Hepatocyte (in vitro differentiated cells): ENCODE results near the gene COL8A2. TPM values are rescaled to one million over a fixed set of nuclear protein-coding genes. Genes with fewer than 3 reads are reported as not detected.

Experiments
- DNase-seq: peaks from one replicate; pipeline ENCODE4 v3.0.0-alpha.2; 2016; ENCODE audit warnings: low spot score
- H2AFZ ChIP-seq: fragments of 200-600 bp; sonication (generic); 2 replicates; pipeline ENCODE4 v1.6.0; 2016; ENCODE audit warnings: antibody characterized with exemption, mild to moderate bottlenecking
- H3K27ac ChIP-seq: fragments of 200-600 bp; sonication (generic); 2 replicates; pipeline ENCODE4 v1.5.1; 2016; ENCODE audit warnings: mild to moderate bottlenecking
- H3K27me3 ChIP-seq: fragments of 200-600 bp; sonication (generic); 2 replicates; pipeline ENCODE4 v1.6.1; 2016
- H3K36me3 ChIP-seq: fragments of 200-600 bp; sonication (generic); replicated peaks from 2 replicates; pipeline ENCODE4 v1.5.1; 2016; ENCODE audit warnings: low read depth; ENCODE audit not compliant: insufficient read depth
- H3K4me1 ChIP-seq: fragments of 200-600 bp; sonication (generic); 2 replicates; pipeline ENCODE4 v1.5.1; 2016; ENCODE audit warnings: mild to moderate bottlenecking, moderate library complexity; ENCODE audit not compliant: insufficient read depth
- H3K4me2 ChIP-seq: fragments of 200-600 bp; sonication (generic); 2 replicates; pipeline ENCODE4 v1.6.0; 2016
- H3K4me3 ChIP-seq: fragments of 200-600 bp; sonication (generic); 2 replicates; pipeline ENCODE4 v1.5.1; 2016; ENCODE audit warnings: mild to moderate bottlenecking
- H3K79me2 ChIP-seq: fragments of 200-600 bp; sonication (generic); 2 replicates; pipeline ENCODE4 v1.6.0; 2017; ENCODE audit warnings: mild to moderate bottlenecking
- H3K9me2 ChIP-seq: fragments of 200-600 bp; sonication (generic); replicated peaks from 2 replicates; pipeline ENCODE4 v1.6.0; 2017; ENCODE audit warnings: mild to moderate bottlenecking; ENCODE audit not compliant: insufficient read depth
- H3K9me3 ChIP-seq: fragments of 200-600 bp; sonication (generic); 2 replicates; pipeline ENCODE4 v1.5.1; 2016; ENCODE audit warnings: low read depth, mild to moderate bottlenecking
- H4K20me1 ChIP-seq: fragments of 200-600 bp; sonication (generic); 2 replicates; pipeline ENCODE4 v1.6.0; 2016; ENCODE audit warnings: mild to moderate bottlenecking; ENCODE audit not compliant: insufficient read depth, poor library complexity, severe bottlenecking
- EZH2 ChIP-seq: fragments of 200-600 bp; sonication (generic); IDR thresholded peaks from 2 replicates; pipeline ENCODE4 v1.6.1; 2016; ENCODE audit warnings: antibody characterized with exemption, mild to moderate bottlenecking, borderline replicate concordance
- EZH2phosphoT487 ChIP-seq: fragments of 200-600 bp; sonication (generic); IDR thresholded peaks from one replicate; pipeline ENCODE4 v1.6.1; 2018; ENCODE audit warnings: antibody characterized with exemption, mild to moderate bottlenecking, low read depth, moderate library complexity; ENCODE audit not compliant: unreplicated experiment, severe bottlenecking
- WGBS: methylation state at CpG from one replicate; pipeline ENCODE4 v1.1.6; 2016; ENCODE audit warnings: low lambda C conversion rate; ENCODE audit errors: missing lambda C conversion rate; 5-methylcytosine and 5-hydroxymethylcytosine counted together
- polyA plus RNA-seq: library from polyadenylated mRNA; unstranded; fragments of >200 nt; fragmentation: Nextera tagmentation; extraction: Ambion mirVana; gene quantifications from 2 replicates; pipeline ENCODE4 v1.2.1, GENCODE V29; 2016
- total RNA-seq: library from RNA; depleted of rRNA; stranded (reverse); fragments of >200 nt; gene quantifications from 2 replicates; pipeline ENCODE4 v1.2.3, GENCODE V29; 2014
- TF ChIP-seq, protein P1 (sequence below): fragments of 200-600 bp; sonication (generic); IDR thresholded peaks from 2 replicates; pipeline ENCODE4 v1.5.1; 2016; ENCODE audit warnings: antibody characterized with exemption, mild to moderate bottlenecking; ENCODE audit not compliant: poor library complexity

The COL8A2 gene
- total and polyA plus RNA-seq, 2 experiments from 2014 or later: 44.8 to 59.4 TPM

DNA sequence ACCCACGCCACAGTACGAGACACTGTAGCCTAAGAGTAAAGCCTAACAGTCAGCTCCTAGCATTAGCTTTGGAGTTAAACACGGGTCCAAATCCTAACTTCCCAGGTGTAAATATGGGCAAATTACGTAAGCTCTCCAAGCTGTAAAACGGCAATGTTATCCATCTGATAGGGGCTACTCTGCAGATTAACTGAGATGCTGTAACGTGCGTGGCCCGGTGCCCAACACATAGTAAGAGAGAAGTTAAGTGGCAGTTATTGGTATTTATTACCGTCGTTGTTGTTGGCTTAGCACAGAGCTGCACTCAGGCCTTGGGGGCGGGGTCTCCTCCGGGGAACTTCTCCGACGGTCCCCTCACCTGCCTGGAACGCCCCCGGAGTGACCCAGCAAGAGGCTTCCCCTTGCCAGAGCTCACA, 23.8 kb upstream of the COL8A2 start:
- peak overlapping the region; percentile 83 for H3K27ac ChIP-seq
- H3K27me3 ChIP-seq: no peaks in the 10 kb centered on the region
- H3K4me3 ChIP-seq: peak overlapping the region; percentile 44
- H3K9me3 ChIP-seq: no peaks in the 10 kb centered on the region
- no peaks in the 10 kb centered on the region for H4K20me1 ChIP-seq
- H3K36me3 ChIP-seq: no peaks in the 10 kb centered on the region
- no peaks in the 10 kb centered on the region for H3K9me2 ChIP-seq
- TF ChIP-seq EZH2: no peak
- TF ChIP-seq, protein P1, sequence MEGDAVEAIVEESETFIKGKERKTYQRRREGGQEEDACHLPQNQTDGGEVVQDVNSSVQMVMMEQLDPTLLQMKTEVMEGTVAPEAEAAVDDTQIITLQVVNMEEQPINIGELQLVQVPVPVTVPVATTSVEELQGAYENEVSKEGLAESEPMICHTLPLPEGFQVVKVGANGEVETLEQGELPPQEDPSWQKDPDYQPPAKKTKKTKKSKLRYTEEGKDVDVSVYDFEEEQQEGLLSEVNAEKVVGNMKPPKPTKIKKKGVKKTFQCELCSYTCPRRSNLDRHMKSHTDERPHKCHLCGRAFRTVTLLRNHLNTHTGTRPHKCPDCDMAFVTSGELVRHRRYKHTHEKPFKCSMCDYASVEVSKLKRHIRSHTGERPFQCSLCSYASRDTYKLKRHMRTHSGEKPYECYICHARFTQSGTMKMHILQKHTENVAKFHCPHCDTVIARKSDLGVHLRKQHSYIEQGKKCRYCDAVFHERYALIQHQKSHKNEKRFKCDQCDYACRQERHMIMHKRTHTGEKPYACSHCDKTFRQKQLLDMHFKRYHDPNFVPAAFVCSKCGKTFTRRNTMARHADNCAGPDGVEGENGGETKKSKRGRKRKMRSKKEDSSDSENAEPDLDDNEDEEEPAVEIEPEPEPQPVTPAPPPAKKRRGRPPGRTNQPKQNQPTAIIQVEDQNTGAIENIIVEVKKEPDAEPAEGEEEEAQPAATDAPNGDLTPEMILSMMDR: no peak
- no peak for TF ChIP-seq EZH2phosphoT487
- peaks cover 15% of the 10 kb centered on the region for H3K4me1 ChIP-seq
- peaks cover 44% of the 10 kb centered on the region for H3K79me2 ChIP-seq
- 5% methylated on average over 16 of the region's 16 CpGs for WGBS
- peak overlapping the region; percentile 78 for H3K4me2 ChIP-seq
- peak overlapping the region; percentile 2 for H2AFZ ChIP-seq
- no peak for DNase-seq

DNA sequence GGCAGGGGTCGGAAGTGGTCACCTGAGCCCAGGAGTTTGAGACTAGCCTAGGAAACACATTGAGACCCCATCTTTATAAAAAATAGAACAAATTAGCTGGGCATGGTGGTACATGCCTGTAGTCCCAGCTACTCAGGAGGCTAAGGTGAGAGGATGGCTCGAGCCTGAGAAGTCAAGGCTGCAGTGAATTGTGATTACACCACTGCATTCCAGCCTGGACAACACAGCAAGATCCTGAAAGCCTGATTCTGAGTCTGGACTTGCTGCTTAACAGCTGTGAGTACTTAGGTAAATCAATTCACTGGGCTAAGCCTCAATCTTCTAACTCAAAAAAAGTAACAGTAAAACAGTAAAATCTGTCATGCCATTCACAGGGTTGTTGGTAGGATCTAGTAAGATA, 19.4 kb upstream of the COL8A2 start:
- peaks cover 14% of the 10 kb centered on the region for H3K4me1 ChIP-seq
- no peak for DNase-seq
- no peaks in the 10 kb centered on the region for H3K9me3 ChIP-seq
- H3K4me2 ChIP-seq: no peak overlapping the region
- no peak overlapping the region for H2AFZ ChIP-seq
- H3K4me3 ChIP-seq: no peak overlapping the region
- H3K27ac ChIP-seq: no peak overlapping the region
- no peaks in the 10 kb centered on the region for H3K9me2 ChIP-seq
- TF ChIP-seq, protein P1: no peak
- TF ChIP-seq EZH2phosphoT487 (no peak), EZH2 (no peak)
- no peaks in the 10 kb centered on the region for H3K27me3 ChIP-seq
- H3K36me3 ChIP-seq: no peaks in the 10 kb centered on the region
- whole genome bisulfite sequencing: 95% methylated on average over 2 of the region's 2 CpGs
- H4K20me1 ChIP-seq: peaks cover 27% of the 10 kb centered on the region
- H3K79me2 ChIP-seq: peaks cover 84% of the 10 kb centered on the region

DNA sequence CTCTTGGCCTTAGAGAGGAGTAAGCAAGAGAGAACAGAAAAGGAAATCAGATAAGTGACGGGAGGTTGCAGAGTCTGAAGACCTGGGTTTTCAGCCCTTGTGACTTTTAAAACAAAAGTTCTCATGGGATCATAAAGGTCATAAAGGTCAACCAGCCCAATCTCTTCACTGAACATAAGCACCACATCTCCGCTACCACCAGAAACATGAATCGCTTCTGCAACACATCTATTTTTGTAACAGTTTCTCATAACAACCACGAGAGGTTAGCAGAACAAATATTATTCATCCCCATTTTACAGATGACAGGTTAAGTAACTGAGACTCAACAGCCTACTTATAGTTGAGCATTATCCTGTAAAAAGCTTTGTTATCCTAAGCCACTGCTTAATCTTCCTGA, 18.4 kb upstream of the COL8A2 start:
- Histone ChIP-seq H2AFZ (no peak overlapping the region), H4K20me1 (peaks cover 27% of the 10 kb centered on the region), H3K4me3 (no peak overlapping the region), H3K36me3 (no peaks in the 10 kb centered on the region), H3K79me2 (peaks cover 81% of the 10 kb centered on the region), H3K27me3 (no peaks in the 10 kb centered on the region), H3K9me2 (no peaks in the 10 kb centered on the region), H3K27ac (no peak overlapping the region), H3K4me1 (peaks cover 13% of the 10 kb centered on the region), H3K9me3 (no peaks in the 10 kb centered on the region), H3K4me2 (no peak overlapping the region)
- TF ChIP-seq, protein P1: no peak
- no peak for TF ChIP-seq EZH2
- TF ChIP-seq EZH2phosphoT487: no peak
- DNase-seq: no peak
- WGBS: 90% methylated on average over 4 of the region's 4 CpGs

DNA sequence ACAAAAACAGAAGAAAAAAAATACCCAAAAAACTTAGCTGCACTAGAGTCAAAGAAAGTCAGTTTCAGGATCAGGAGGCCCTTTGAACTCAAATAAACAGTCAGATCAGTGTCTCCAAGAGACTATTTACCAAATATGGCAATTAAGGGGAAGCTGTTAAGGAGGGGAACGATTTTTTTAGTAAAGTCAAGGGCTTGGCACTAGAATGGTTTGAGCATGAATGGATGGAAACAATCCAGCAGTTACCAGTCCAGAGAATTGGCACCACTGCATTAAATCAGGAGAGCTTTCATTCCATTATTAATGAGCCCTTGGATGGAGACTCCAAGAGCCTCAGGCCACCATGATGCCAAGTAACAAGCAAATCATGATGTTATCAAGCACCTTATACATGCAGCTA, 17.1 kb upstream of the COL8A2 start:
- H3K4me3 ChIP-seq: no peak overlapping the region
- no peak overlapping the region for H3K27ac ChIP-seq
- peaks cover 9% of the 10 kb centered on the region for H3K4me1 ChIP-seq
- DNase-seq: no peak
- no peak overlapping the region for H3K4me2 ChIP-seq
- H2AFZ ChIP-seq: no peak overlapping the region
- H3K27me3 ChIP-seq: no peaks in the 10 kb centered on the region
- peaks cover 68% of the 10 kb centered on the region for H3K79me2 ChIP-seq
- no peaks in the 10 kb centered on the region for H3K36me3 ChIP-seq
- TF ChIP-seq EZH2 (no peak), EZH2phosphoT487 (no peak)
- TF ChIP-seq, protein P1: no peak
- no peaks in the 10 kb centered on the region for H3K9me3 ChIP-seq
- no peaks in the 10 kb centered on the region for H3K9me2 ChIP-seq
- 60% methylated on average over 1 of the region's 1 CpG for WGBS
- H4K20me1 ChIP-seq: peaks cover 27% of the 10 kb centered on the region
